GM19395 (cell line): Measurements from ENCODE around the gene HMCN2.

Source experiments
- ATAC-seq: cut with Tn5 transposase; IDR thresholded peaks from one replicate; pipeline ENCODE4 v1.9.1; 2021; ENCODE audit warnings: mild to moderate bottlenecking, moderate library complexity; ENCODE audit not compliant: unreplicated experiment

Gene HMCN2

GRCh38 chr9:130359819-130360218 is 94.3 kb downstream of the HMCN2 start:
- no peak for ATAC-seq

GRCh38 chr9:130360672-130361071 is 95.1 kb downstream of the HMCN2 start:
- ATAC-seq = no peak

- no peak for ATAC-seq
Observed at GRCh38 chr9:130361873-130362362, 96.4 kb downstream of the HMCN2 start.

- ATAC-seq = no peak
Observed at GRCh38 chr9:130362691-130363090, 97.1 kb downstream of the HMCN2 start.

- ATAC-seq = no peak
Observed at GRCh38 chr9:130363755-130364404, 98.3 kb downstream of the HMCN2 start.

GRCh38 chr9:130364619-130365322 is 99.2 kb downstream of the HMCN2 start:
- ATAC-seq = no peak

- ATAC-seq = no peak
Observed at GRCh38 chr9:130365323-130365721, 99.8 kb downstream of the HMCN2 start.

- no peak for ATAC-seq
Observed at GRCh38 chr9:130366072-130366471, 100.5 kb downstream of the HMCN2 start.

GRCh38 chr9:130366888-130367550 is 101.5 kb downstream of the HMCN2 start:
- no peak for ATAC-seq

GRCh38 chr9:130368631-130369103 is 103.1 kb downstream of the HMCN2 start:
- ATAC-seq = no peak

- ATAC-seq = no peak
Observed at GRCh38 chr9:130370226-130370625, 104.7 kb downstream of the HMCN2 start.

GRCh38 chr9:130371196-130371966 is 105.8 kb downstream of the HMCN2 start:
- no peak for ATAC-seq

- ATAC-seq = no peak
Observed at GRCh38 chr9:130372057-130372456, 106.5 kb downstream of the HMCN2 start.

- ATAC-seq = no peak
Observed at GRCh38 chr9:130373679-130374325, 108.2 kb downstream of the HMCN2 start.

- no peak for ATAC-seq
Observed at GRCh38 chr9:130377612-130378011, 112.1 kb downstream of the HMCN2 start.

- ATAC-seq = no peak
Observed at GRCh38 chr9:130378875-130379648, 113.5 kb downstream of the HMCN2 start.

- ATAC-seq = no peak
Observed at GRCh38 chr9:130379649-130379970, 114.0 kb downstream of the HMCN2 start.

GRCh38 chr9:130380920-130381469 is 115.4 kb downstream of the HMCN2 start:
- ATAC-seq = no peak

- no peak for ATAC-seq
Observed at GRCh38 chr9:130381660-130382059, 116.1 kb downstream of the HMCN2 start.

- ATAC-seq = no peak
Observed at GRCh38 chr9:130382096-130382495, 116.5 kb downstream of the HMCN2 start.
